Peyer's patch (tissue), 4 donors: Measurements from ENCODE around the gene CAPZA3. TPM values are rescaled to one million over a fixed set of nuclear protein-coding genes. Genes with fewer than 3 reads are reported as not detected.
"Not testable (repeated sequence)": the region's sequence is repeated elsewhere in the genome, so short reads cannot be mapped to it uniquely, and the experiment has no call there.

Experiments used
- DNase-seq, 3 donors: peaks; one replicate each; pipeline ENCODE4 v3.0.0-alpha.2; 2017 to 2019
- H3K27ac ChIP-seq, 4 donors: fragments of 200-600 bp; sonication (generic); one replicate each; pipeline ENCODE4 v1.5.1; 2016 to 2019
- H3K27me3 ChIP-seq, 2 donors: fragments of 200-600 bp; sonication (generic); one replicate each; pipeline ENCODE4 v1.5.1; 2019
- H3K36me3 ChIP-seq, 3 donors: fragments of 200-600 bp; sonication (generic); one replicate each; pipeline ENCODE4 v1.5.1; 2016 to 2019
- H3K4me1 ChIP-seq, 4 donors: fragments of 200-600 bp; sonication (generic); one replicate each; pipeline ENCODE4 v1.5.1; 2016 to 2019
- H3K4me3 ChIP-seq, 4 donors: fragments of 200-600 bp; sonication (generic); 1 replicate in 3 of 4; 2 replicates in 1 of 4; pipeline ENCODE4 v1.5.1; 2016 to 2019; ENCODE audit warnings: mild to moderate bottlenecking in 1 of 4
- H3K9me3 ChIP-seq, 4 donors: fragments of 200-600 bp; sonication (generic); one replicate each; pipeline ENCODE4 v1.5.1; 2016 to 2019; ENCODE audit warnings: mild to moderate bottlenecking in 1 of 4
- CTCF ChIP-seq, 6 experiments: fragments of 450-650 bp in 4 of 6; fragments of 200-600 bp in 2 of 6; sonication (generic) in 1 of 6; IDR thresholded peaks; one replicate each; pipeline ENCODE4 v1.5.1; 2017 to 2019; ENCODE audit warnings: antibody characterized with exemption in 6 of 6, mild to moderate bottlenecking in 3 of 6, moderate library complexity in 1 of 6
- POLR2A ChIP-seq, 2 donors: fragments of 450-650 bp; IDR thresholded peaks; one replicate each; pipeline ENCODE4 v1.5.1; 2017; ENCODE audit warnings: antibody characterized with exemption in 2 of 2, mild to moderate bottlenecking in 2 of 2, moderate library complexity in 2 of 2
- total RNA-seq, 4 donors: library from RNA; depleted of rRNA; stranded (reverse); fragments of >200 nt; gene quantifications; one replicate each; pipeline ENCODE4 v1.1.0, GENCODE V29; 2016

CAPZA3 gene
- total RNA-seq, 4 donors from 2014 or later: not detected

- Histone ChIP-seq H3K36me3 (no peaks in the 10 kb centered on the region), H3K27me3 (no peaks in the 10 kb centered on the region), H3K4me3 (no peak overlapping the region), H3K27ac (no peak overlapping the region), H3K9me3 (peaks cover 0 to 5% (median 0%) of the 10 kb centered on the region in 4 donors), H3K4me1 (no peaks in the 10 kb centered on the region)
- DNase-seq: no peak
- TF ChIP-seq CTCF (IDR thresholded peaks at IDR 0.05): no peak
- no peak for TF ChIP-seq POLR2A (IDR thresholded peaks at IDR 0.05)
Measured at GRCh38 chr12:18754124-18754707, 16.3 kb downstream of the CAPZA3 start.

- Histone ChIP-seq H3K9me3 (peaks cover 0 to 5% (median 0%) of the 10 kb centered on the region in 4 donors), H3K36me3 (no peaks in the 10 kb centered on the region), H3K4me3 (no peak overlapping the region), H3K27ac (no peak overlapping the region), H3K27me3 (no peaks in the 10 kb centered on the region), H3K4me1 (no peaks in the 10 kb centered on the region)
- no peak for DNase-seq
- no peak for TF ChIP-seq POLR2A (IDR thresholded peaks at IDR 0.05)
- no peak for TF ChIP-seq CTCF (IDR thresholded peaks at IDR 0.05)
Measured at GRCh38 chr12:18755341-18755740, 17.4 kb downstream of the CAPZA3 start.

- not testable (repeated sequence) for H3K36me3 ChIP-seq, H3K4me3 ChIP-seq, H3K27ac ChIP-seq, DNase-seq, H3K4me1 ChIP-seq, H3K9me3 ChIP-seq, H3K27me3 ChIP-seq
Measured at GRCh38 chr12:18766479-18766878, 28.6 kb downstream of the CAPZA3 start.

GRCh38 chr12:18782827-18783226 is 44.9 kb downstream of the CAPZA3 start:
- Histone ChIP-seq H3K36me3 (no peaks in the 10 kb centered on the region), H3K4me1 (no peaks in the 10 kb centered on the region), H3K9me3 (peaks cover 0 to 3% (median 0%) of the 10 kb centered on the region in 4 donors), H3K27ac (no peak overlapping the region), H3K27me3 (no peaks in the 10 kb centered on the region), H3K4me3 (no peak overlapping the region)
- DNase-seq: no peak
- TF ChIP-seq POLR2A (IDR thresholded peaks at IDR 0.05) (no peak), CTCF (IDR thresholded peaks at IDR 0.05) (no peak)

GRCh38 chr12:18785465-18785864 is 47.5 kb downstream of the CAPZA3 start:
- not testable (repeated sequence) for H3K27ac ChIP-seq, H3K9me3 ChIP-seq, H3K4me3 ChIP-seq, H3K36me3 ChIP-seq, H3K27me3 ChIP-seq, DNase-seq, H3K4me1 ChIP-seq

Other genes with a start within 250 kb of the CAPZA3 start
- not detected for gene PLCZ1, start 107 bp upstream of the CAPZA3 start, total RNA-seq